ENCODE data around the gene C3orf33. TPM values are rescaled to one million over a fixed set of nuclear protein-coding genes. Genes with fewer than 3 reads are reported as not detected.

Gene C3orf33
- total and polyA plus RNA-seq, 9 of the 15 experiments (the other 6 are each of a cell fraction or from before 2014, with no cell fraction given), result 4.1 to 10.2 (median 6.0) TPM

DNA sequence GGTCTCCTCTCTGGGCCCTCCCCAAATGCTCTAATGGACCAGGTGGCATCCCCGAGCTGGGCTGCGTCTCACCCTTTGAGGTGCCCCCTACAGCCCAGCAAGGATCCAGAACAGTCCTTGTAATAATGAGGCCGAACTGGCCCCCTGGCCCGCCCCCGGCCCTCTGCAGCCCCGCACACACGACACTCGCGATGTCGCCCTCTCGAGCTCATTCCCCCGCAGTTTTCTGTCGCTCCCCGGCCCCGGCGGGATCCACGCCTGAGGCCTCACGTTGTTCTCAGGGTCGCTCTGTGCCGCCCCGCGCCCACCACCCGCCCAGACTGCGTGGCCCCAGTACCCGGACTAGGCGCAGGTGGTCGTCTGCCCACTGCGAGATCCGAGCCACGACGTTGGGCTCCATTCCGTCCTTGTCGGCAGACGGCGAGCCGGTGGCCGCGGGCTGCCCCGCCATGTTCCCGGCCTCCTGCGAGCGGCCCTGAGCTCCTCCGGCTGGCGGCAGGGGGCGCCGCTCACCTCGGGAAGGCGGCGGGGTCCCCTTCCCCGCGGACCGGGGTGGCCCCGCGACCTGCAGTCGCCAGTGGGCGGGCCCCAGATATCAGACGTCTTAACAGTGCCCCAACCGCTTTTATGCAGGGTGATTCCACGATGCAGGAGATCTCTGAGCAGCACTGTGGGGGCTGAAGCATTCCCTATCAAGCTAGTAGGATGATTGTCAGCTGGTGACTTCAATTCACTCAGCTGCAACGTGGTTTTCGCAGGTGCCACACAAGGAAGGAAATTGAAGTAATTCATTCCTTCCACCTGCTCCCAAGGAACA lies at the start of gene C3orf33 (continued):
- TF ChIP-seq, protein P1, sequence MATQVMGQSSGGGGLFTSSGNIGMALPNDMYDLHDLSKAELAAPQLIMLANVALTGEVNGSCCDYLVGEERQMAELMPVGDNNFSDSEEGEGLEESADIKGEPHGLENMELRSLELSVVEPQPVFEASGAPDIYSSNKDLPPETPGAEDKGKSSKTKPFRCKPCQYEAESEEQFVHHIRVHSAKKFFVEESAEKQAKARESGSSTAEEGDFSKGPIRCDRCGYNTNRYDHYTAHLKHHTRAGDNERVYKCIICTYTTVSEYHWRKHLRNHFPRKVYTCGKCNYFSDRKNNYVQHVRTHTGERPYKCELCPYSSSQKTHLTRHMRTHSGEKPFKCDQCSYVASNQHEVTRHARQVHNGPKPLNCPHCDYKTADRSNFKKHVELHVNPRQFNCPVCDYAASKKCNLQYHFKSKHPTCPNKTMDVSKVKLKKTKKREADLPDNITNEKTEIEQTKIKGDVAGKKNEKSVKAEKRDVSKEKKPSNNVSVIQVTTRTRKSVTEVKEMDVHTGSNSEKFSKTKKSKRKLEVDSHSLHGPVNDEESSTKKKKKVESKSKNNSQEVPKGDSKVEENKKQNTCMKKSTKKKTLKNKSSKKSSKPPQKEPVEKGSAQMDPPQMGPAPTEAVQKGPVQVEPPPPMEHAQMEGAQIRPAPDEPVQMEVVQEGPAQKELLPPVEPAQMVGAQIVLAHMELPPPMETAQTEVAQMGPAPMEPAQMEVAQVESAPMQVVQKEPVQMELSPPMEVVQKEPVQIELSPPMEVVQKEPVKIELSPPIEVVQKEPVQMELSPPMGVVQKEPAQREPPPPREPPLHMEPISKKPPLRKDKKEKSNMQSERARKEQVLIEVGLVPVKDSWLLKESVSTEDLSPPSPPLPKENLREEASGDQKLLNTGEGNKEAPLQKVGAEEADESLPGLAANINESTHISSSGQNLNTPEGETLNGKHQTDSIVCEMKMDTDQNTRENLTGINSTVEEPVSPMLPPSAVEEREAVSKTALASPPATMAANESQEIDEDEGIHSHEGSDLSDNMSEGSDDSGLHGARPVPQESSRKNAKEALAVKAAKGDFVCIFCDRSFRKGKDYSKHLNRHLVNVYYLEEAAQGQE (IDR thresholded peaks at IDR 0.05; ENCODE audit: borderline replicate concordance), result peak; percentile 87
- TF ChIP-seq, protein P1 (CRISPR knock-in tag; IDR thresholded peaks at IDR 0.05; ENCODE audit: low read depth), result peak; percentile 71; the same call in 1 of the 2 replicates
- TF ChIP-seq, protein P2, sequence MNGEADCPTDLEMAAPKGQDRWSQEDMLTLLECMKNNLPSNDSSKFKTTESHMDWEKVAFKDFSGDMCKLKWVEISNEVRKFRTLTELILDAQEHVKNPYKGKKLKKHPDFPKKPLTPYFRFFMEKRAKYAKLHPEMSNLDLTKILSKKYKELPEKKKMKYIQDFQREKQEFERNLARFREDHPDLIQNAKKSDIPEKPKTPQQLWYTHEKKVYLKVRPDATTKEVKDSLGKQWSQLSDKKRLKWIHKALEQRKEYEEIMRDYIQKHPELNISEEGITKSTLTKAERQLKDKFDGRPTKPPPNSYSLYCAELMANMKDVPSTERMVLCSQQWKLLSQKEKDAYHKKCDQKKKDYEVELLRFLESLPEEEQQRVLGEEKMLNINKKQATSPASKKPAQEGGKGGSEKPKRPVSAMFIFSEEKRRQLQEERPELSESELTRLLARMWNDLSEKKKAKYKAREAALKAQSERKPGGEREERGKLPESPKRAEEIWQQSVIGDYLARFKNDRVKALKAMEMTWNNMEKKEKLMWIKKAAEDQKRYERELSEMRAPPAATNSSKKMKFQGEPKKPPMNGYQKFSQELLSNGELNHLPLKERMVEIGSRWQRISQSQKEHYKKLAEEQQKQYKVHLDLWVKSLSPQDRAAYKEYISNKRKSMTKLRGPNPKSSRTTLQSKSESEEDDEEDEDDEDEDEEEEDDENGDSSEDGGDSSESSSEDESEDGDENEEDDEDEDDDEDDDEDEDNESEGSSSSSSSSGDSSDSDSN (IDR thresholded peaks at IDR 0.05; ENCODE audit: borderline replicate concordance in 1 of 2, low read depth in 2 of 2, low read length in 2 of 2), result 0 out of 4 replicates have a peak, but pooled peaks of 1 of the 2 experiments have one; percentile 69
- TF ChIP-seq ZNF232 (CRISPR knock-in tag; IDR thresholded peaks at IDR 0.05), result no peak
- TF ChIP-seq ADNP (tag; IDR thresholded peaks at IDR 0.05), result no peak
- peak; percentile 91 to 92 for TF ChIP-seq RAD21 (CRISPR knock-in tag; conservative IDR thresholded peaks at IDR 0.05 in 1 of 2, IDR thresholded peaks at IDR 0.05 in 1 of 2)
- TF ChIP-seq YBX1 (IDR thresholded peaks at IDR 0.05), result no peak
- no peak for TF ChIP-seq POLR3A (IDR thresholded peaks at IDR 0.05; ENCODE audit: borderline replicate concordance, extremely low read depth, insufficient read depth, insufficient read length)
- TF ChIP-seq, protein P3, sequence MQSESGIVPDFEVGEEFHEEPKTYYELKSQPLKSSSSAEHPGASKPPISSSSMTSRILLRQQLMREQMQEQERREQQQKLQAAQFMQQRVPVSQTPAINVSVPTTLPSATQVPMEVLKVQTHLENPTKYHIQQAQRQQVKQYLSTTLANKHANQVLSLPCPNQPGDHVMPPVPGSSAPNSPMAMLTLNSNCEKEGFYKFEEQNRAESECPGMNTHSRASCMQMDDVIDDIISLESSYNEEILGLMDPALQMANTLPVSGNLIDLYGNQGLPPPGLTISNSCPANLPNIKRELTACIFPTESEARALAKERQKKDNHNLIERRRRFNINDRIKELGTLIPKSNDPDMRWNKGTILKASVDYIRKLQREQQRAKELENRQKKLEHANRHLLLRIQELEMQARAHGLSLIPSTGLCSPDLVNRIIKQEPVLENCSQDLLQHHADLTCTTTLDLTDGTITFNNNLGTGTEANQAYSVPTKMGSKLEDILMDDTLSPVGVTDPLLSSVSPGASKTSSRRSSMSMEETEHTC (IDR thresholded peaks at IDR 0.05), result no peak
- TF ChIP-seq ARHGAP35 (IDR thresholded peaks at IDR 0.05; ENCODE audit: partially characterized antibody), result no peak
- peak; percentile 4; the same call in 1 of the 2 replicates for TF ChIP-seq ZNF316 (IDR thresholded peaks at IDR 0.05)
- TF ChIP-seq GTF2A2 (tag; IDR thresholded peaks at IDR 0.05), result no peak
- no peak for TF ChIP-seq CAMTA2 (CRISPR knock-in tag; conservative IDR thresholded peaks at IDR 0.05)
